Transverse colon (tissue), 4 donors: ENCODE results near the gene SUCLG2.

Source experiments
- CTCF ChIP-seq, 5 experiments: fragments of 200-600 bp in 3 of 5; fragments of 450-650 bp in 2 of 5; sonication (generic) in 3 of 5; IDR thresholded peaks; 1 replicate in 2 of 5; 2 replicates in 3 of 5; pipeline ENCODE4 v1.5.1; 2016 to 2017; ENCODE audit warnings: antibody characterized with exemption in 5 of 5, inconsistent platforms in 3 of 5, mild to moderate bottlenecking in 2 of 5, moderate library complexity in 1 of 5
- EP300 ChIP-seq: sonication (generic); formaldehyde crosslinking; IDR thresholded peaks from one replicate; pipeline ENCODE4 v1.6.1; 2017; ENCODE audit warnings: antibody characterized with exemption, low read depth
- POLR2A ChIP-seq: fragments of 450-650 bp; IDR thresholded peaks from one replicate; pipeline ENCODE4 v1.6.1; 2016; ENCODE audit warnings: antibody characterized with exemption, mild to moderate bottlenecking, moderate library complexity
- POLR2AphosphoS5 ChIP-seq, 3 donors: sonication (generic); formaldehyde crosslinking; IDR thresholded peaks; one replicate each; pipeline ENCODE4 v1.6.1; 2016; ENCODE audit warnings: antibody characterized with exemption in 3 of 3

- TF ChIP-seq CTCF (IDR thresholded peaks at IDR 0.05), result no peak
- no peak for TF ChIP-seq POLR2AphosphoS5 (IDR thresholded peaks at IDR 0.05)
- TF ChIP-seq POLR2A, result no peak
- no peak for TF ChIP-seq EP300
Measured at GRCh38 chr3:67691207-67691606, 36.8 kb upstream of the SUCLG2 start.
